ENCODE measurements around the gene MCTP1.

- no peak for TF ChIP-seq BRCA1 (IDR thresholded peaks at IDR 0.05; ENCODE audit: low read depth, low read length)
- TF ChIP-seq POLR2AphosphoS5 (IDR thresholded peaks at IDR 0.05; ENCODE audit: low read length) = no peak
- TF ChIP-seq NR2C2 (IDR thresholded peaks at IDR 0.05; ENCODE audit: borderline replicate concordance, control insufficient read depth, insufficient read length, low read depth) = no peak
- TF ChIP-seq SRF (IDR thresholded peaks at IDR 0.05; ENCODE audit: low read depth in 2 of 2, low read length in 2 of 2) = no peak
- TF ChIP-seq CREB1 (IDR thresholded peaks at IDR 0.05; ENCODE audit: low read depth) = no peak
- no peak for TF ChIP-seq REST (IDR thresholded peaks at IDR 0.05; ENCODE audit: low read depth, low read length)
- TF ChIP-seq EZH2 (IDR thresholded peaks at IDR 0.05; ENCODE audit: borderline replicate concordance, control insufficient read depth, low read depth, low read length) = no peak
Measured at GRCh38 chr5:95027151-95027721, 257.7 kb downstream of the MCTP1 start.

All from GM12878 (cell line).